ENCODE measurements around the gene ADGRG6.

DNA sequence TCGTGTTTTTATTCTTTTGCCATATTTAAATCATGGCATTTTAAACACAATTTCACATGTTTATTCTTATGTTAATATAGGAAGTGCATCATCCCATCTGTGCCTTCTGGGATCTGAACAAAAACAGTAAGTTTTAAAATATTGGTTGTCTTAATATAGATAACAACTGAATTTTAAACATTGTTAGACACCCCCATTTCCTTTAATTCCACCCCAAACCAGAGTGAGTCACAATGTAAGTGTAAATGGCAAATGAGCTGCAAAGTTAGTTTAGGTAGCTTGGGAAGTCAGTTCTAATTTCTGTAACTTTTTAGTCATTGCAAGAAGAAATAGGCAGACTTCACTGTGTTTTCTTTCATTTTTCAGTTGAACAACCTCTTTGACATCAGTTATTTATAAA is 108.0 kb downstream of the ADGRG6 start:
- TF ChIP-seq POLR2A (IDR thresholded peaks at IDR 0.05) (no peak), POLR2AphosphoS5 (IDR thresholded peaks at IDR 0.05) (no peak)
- TF ChIP-seq, protein P1, sequence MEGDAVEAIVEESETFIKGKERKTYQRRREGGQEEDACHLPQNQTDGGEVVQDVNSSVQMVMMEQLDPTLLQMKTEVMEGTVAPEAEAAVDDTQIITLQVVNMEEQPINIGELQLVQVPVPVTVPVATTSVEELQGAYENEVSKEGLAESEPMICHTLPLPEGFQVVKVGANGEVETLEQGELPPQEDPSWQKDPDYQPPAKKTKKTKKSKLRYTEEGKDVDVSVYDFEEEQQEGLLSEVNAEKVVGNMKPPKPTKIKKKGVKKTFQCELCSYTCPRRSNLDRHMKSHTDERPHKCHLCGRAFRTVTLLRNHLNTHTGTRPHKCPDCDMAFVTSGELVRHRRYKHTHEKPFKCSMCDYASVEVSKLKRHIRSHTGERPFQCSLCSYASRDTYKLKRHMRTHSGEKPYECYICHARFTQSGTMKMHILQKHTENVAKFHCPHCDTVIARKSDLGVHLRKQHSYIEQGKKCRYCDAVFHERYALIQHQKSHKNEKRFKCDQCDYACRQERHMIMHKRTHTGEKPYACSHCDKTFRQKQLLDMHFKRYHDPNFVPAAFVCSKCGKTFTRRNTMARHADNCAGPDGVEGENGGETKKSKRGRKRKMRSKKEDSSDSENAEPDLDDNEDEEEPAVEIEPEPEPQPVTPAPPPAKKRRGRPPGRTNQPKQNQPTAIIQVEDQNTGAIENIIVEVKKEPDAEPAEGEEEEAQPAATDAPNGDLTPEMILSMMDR (IDR thresholded peaks at IDR 0.05): no peak

Data from upper lobe of left lung (tissue), 4 donors.